GM18951 (cell line): ENCODE measurements around the gene NIPBL.
"Not testable (repeated sequence)": the region's sequence is repeated elsewhere in the genome, so short reads cannot be mapped to it uniquely, and the experiment has no call there.

Experiments
- POLR2A ChIP-seq: IDR thresholded peaks from 4 replicates; pipeline ENCODE4 v1.6.1; 2011; ENCODE audit warnings: mild to moderate bottlenecking; ENCODE audit not compliant: insufficient read length, insufficient read depth; ENCODE audit errors: extremely low read depth
- in situ Hi-C: fragments of 300-500 bp; cut with MboI; formaldehyde crosslinking; loops from one replicate; pipeline ENCODE4 v1.12.0; 2022; ENCODE audit warnings: low sequenced_read_pairs, mixed read lengths, inconsistent platforms; ENCODE audit not compliant: unreplicated experiment

NIPBL gene

GRCh38 chr5:36882250-36882649, 5.7 kb downstream of the NIPBL start:
- TF ChIP-seq POLR2A: no peak

GRCh38 chr5:36883894-36884462, 7.4 kb downstream of the NIPBL start:
- in situ Hi-C loops: no loop called here
- TF ChIP-seq POLR2A: no peak

More at GRCh38 chr5:36882250-36882649, 5.7 kb downstream of the NIPBL start:
- in situ Hi-C loops: no loop called here

- TF ChIP-seq POLR2A: no peak
- in situ Hi-C loops: no loop called here
Observed at GRCh38 chr5:36885149-36885548, 8.6 kb downstream of the NIPBL start.

- TF ChIP-seq POLR2A: no peak
Observed at GRCh38 chr5:36885566-36886485, 9.3 kb downstream of the NIPBL start.

DNA sequence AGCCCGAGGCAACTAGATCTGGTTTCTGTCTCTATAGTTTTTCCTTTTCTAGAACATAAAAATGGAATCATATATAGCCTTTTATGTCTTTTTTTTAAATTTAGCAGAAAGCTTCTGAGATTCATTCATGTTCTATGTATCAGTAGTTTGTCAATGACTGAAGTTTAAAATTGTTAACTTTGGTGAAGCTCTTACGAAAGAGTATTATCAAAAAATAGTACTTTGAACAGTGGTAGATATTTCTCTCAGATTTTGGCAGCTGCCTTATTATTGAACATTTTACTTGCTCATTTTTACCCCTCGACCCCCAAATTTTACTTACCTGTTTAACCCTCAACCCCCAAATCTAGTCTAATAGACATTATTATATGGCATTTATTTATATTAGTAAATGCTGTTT, 10.2 kb downstream of the NIPBL start:
- TF ChIP-seq POLR2A: no peak
- in situ Hi-C loops: no loop called here

More at GRCh38 chr5:36885566-36886485, 9.3 kb downstream of the NIPBL start:
- in situ Hi-C loops: no loop called here

DNA sequence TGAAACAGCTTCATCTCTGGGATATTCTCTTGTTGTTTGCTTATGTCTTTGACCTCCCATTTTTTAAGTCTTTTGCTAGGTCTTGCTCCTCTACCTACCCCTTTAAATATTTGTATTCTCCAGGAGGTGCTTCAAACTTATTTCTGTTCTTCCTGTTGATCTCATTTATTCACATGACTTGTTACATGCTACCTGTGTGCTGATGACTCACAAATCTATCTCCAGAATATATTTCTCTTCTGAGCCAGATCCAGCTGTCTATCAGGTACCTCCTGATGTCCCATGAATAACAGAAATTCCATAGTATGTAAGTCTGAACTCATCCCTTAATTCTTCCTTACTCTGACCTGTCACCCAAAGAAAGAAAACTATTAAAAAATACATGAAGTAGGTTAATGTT, 11.0 kb downstream of the NIPBL start:
- in situ Hi-C loops: no loop called here
- TF ChIP-seq POLR2A: no peak

- no peak for TF ChIP-seq POLR2A
- in situ Hi-C loops: no loop called here
Observed at GRCh38 chr5:36888303-36888702, 11.7 kb downstream of the NIPBL start.

- TF ChIP-seq POLR2A: no peak
- in situ Hi-C loops: no loop called here
Observed at GRCh38 chr5:36889264-36889663, 12.7 kb downstream of the NIPBL start.

GRCh38 chr5:36891266-36891665, 14.7 kb downstream of the NIPBL start:
- in situ Hi-C loops: no loop called here
- TF ChIP-seq POLR2A: no peak

GRCh38 chr5:36892085-36892830, 15.7 kb downstream of the NIPBL start:
- in situ Hi-C loops: not testable (repeated sequence)

DNA sequence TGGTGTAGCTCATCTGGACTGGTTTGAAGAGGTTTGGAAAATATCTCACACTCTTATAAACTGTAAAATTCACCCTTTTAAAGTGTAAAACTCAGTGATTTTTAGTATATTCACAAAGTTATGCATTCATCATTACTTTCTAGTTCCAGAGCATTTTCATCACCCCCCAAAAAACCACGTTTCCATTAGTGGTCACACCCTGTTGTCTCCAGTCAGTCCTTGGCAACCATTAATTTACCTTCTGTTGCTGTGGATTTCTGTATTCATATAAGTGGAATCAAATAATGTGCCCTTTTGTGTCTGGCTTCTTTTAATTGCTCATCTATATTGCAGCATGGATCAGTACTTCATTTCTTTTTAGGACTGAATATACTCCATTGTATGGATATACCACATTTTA, 18.4 kb downstream of the NIPBL start:
- in situ Hi-C loops: no loop called here
- no peak for TF ChIP-seq POLR2A

GRCh38 chr5:36896476-36896875, 19.9 kb downstream of the NIPBL start:
- in situ Hi-C loops: no loop called here
- no peak for TF ChIP-seq POLR2A

DNA sequence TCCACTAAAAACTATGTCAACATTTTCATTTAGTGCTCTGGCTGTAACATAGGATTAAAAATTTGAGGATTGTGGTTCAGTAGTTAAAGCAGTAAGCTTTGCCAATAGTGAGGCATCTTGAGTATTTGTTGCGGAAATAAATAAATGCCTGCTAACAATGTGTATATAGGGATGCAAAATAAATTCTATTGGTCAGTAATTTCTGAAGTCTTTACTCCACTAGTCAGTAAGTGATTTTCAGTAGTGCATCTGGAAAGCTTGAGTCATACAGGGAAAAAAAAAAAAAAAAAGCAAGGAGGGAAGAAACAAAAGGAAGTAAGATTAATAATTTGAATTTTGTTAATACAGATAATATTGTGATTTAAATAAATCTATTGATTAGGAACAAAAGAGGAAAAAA, 21.0 kb downstream of the NIPBL start:
- in situ Hi-C loops: no loop called here
- TF ChIP-seq POLR2A: no peak
